HG02973 (cell line): ENCODE data around the gene SMG6.
"Not testable (repeated sequence)": the region's sequence is repeated elsewhere in the genome, so short reads cannot be mapped to it uniquely, and the experiment has no call there.

ENCODE experiments used
- ATAC-seq: cut with Tn5 transposase; IDR thresholded peaks from one replicate; pipeline ENCODE4 v1.9.1; 2021; ENCODE audit warnings: moderate library complexity; ENCODE audit not compliant: unreplicated experiment

The SMG6 gene

DNA sequence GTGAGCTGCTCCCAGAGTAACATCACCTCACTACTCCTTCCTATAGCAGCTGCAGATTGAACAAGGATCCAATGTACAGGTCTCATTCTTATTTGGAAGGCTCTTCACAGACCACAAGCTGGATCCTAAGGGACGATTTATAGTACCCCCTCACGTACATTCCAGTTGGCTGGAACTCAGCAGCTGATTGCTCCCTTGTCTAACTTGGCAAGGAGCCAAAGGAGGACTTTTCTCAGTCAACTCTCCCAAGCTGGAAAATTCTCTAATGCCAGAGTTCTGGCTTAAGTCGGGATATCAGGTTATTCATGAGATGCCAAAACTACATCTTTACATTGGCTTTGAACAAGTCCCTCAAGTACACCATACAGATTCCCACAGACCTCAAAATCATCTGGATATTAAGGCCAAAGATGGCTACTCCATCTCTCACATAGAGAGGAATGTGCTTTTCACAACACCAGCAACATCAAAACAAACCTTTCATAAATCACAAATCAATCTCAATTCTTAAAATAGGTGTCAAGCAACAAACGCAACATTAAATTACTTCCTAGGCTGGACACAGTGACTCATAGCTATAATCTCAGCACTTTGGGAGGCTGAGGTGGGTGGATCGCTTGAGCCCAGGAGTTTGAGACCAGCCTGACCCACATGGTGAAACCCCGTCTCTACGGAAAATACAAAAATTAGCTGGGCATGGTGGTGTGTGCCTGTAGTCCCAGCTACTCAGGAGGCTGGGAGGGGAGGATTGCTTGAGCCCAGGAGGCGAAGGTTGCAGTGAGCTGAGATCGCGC is 39.3 kb downstream of the SMG6 start:
- no peak for ATAC-seq

DNA sequence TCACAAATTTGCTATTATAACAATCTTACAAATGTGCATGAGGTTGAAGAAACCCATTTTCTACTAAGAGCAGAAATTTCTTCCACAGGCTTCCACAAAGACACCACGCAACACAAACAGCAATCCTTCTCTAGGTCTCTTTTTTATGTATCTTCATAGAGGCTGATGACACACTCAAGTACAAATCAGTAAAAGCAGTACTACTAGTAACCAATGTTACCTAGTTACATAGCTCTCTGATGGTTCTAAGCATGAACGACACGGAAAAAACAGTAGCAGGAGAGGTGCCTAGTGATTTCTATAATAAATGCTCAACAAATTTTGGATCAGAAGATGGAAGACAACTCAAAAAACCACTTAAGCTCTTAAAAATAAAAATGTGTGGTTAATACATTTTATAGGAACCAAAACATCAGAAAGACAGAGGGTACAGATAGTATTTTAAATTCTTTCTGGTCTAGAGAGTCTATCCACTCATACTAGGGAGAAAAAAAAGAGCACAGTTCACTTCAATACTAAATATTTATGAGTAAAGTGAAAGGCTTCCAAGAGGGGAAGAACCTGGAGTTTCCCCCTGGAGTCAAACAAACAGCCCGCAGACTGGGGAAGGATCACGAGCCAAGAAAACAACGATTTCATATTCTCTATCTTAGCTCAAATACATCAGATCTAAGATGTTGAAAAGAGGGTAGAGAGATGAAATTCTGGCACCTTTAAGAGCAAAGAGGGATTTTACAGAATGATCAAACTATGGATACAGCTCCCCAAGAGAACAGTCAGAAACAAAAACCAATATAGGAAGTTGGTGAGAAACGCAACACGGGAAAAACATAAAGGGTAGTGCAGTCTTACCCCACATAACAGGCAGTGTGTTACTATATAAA is 40.2 kb downstream of the SMG6 start:
- no peak for ATAC-seq

DNA sequence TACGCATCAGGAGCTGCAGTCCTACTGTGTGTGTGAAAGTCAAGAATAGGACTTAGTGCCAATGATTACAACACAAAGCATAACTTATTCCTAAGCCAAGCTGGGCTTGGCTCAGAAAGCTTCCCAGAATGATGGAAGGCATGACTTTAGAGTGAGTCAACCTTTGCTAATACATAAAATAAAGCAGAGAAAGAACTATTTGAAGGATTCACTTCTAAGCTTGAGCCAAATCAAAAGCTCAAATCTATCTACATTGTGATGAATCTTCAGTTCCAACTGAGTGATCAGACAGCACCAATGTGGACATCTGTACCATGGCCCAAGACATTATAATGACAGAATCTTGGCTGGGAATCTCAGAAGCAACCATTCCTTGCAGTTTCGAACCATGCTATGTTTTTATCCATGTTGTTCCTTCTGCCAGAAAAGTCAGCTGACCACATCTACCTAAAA is 41.4 kb downstream of the SMG6 start:
- no peak for ATAC-seq

DNA sequence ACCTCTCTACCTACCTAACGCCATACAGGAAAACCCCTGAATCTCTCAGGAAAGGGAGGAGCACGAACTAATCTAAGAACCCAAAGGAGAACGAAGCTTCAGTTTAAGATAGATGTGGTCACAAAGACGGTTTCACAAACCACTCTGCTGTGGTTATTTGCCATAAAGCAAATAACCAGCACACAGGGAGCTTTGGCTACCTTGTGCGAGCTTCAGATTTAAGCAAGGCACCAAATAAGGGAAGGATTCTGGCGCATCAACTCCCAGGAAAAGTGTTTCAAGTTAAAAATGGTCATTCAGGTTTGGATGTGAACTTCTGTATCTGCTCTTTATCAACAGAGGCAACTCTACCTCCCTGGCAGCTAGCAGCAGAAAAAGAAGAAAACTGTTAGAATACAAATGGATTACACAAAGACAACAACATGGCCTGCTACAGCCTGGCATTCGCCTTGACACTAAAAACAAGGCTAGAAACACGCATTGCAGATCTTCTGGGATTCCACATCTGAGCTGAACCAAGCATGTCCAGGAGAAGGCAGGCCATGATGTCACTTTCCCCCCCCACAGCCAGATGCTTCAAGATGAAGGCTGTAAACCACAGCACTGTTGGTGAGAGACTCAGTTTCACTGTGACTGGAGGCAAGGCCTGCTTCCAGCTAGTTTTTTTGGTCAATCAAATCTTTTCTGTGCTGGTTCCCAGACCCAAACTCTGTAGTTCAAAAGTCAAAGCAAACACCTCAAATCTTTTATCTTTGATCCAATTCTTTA is 43.6 kb downstream of the SMG6 start:
- peak; percentile 58 for ATAC-seq

DNA sequence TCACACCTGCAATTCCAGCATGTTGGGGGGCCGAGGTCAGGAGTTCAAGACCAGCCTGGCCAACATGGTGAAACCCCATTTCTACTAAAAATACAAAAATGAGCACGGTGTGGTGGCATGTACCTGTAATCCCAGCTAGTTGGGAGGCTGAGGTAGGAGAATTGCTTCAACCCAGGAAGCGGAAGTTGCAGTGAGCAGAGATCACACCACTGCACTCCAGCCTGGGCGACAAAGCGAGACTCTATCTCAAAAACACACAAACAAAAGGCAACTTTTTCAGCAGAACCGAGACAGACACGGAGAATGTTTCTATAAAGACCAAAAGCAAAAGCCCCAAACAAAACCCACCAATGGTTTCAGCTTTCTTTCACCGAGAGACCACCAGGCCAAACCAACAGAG is 44.8 kb downstream of the SMG6 start:
- not testable (repeated sequence) for ATAC-seq

DNA sequence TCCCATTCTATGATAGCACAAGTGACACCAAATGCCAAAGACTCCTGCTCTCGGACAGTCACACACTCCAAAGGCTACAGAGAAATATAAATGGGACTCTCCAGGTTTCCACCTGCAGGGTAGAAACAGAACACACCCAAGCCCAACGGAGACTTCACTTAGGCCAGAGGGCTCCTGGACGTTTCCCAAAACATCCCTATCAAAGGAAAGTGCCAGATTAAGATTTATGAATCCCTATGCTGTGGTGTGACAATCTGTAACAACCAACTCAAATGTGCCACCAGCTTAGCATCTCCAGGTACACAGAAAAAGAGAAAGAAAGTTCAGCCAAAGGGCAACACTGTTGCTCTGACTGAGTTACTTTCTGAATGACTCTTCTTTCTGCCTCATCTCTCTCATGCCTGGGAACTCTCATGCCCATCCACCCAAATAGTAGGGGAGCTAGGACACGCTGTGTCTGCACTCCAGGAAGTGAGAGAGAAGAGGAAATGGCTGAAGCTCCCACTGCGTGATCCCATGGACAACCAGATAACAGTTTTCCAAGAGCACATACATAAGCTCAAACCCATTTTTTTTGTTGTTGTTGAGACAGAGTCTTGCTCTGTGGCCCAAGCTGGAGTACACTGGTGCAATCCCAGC is 49.7 kb downstream of the SMG6 start:
- ATAC-seq: peak; percentile 83

DNA sequence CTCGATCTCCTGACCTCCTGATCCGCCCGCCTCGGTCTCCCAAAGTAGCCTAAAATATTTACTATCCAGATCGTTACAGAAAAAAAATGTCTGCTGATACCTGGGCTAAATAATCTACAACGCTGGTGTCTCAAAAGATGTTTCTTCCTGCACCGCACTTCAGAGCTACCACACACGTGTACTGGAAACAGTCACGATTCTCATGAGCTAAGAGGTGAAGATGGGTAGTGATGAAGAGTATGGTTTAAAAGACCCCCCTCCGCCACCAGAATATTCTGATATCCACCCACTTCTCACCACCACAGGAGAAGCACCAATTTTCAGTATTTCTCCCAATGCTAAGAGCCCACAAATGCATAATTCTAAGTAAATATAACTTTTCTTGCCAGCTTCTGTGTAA is 50.2 kb downstream of the SMG6 start:
- ATAC-seq: no peak

DNA sequence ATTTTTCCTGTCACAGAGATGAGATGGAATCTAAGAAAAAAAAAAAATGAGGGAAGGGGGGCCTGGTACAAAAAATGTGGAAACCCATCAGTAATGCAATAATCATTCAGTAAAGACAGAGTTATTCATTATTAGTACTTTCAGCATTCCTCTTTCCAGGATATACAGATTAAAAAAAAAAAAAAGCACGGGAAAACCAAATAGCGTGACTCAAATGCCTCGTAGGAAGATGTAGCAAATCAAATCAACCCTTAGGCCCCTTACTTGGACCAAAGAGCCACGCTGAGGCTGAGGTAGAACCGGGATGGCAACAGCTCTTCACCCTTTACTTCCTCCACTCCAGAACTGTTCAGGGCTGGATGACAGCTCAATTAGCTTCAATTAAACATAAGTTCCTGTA is 52.5 kb downstream of the SMG6 start:
- no peak for ATAC-seq

DNA sequence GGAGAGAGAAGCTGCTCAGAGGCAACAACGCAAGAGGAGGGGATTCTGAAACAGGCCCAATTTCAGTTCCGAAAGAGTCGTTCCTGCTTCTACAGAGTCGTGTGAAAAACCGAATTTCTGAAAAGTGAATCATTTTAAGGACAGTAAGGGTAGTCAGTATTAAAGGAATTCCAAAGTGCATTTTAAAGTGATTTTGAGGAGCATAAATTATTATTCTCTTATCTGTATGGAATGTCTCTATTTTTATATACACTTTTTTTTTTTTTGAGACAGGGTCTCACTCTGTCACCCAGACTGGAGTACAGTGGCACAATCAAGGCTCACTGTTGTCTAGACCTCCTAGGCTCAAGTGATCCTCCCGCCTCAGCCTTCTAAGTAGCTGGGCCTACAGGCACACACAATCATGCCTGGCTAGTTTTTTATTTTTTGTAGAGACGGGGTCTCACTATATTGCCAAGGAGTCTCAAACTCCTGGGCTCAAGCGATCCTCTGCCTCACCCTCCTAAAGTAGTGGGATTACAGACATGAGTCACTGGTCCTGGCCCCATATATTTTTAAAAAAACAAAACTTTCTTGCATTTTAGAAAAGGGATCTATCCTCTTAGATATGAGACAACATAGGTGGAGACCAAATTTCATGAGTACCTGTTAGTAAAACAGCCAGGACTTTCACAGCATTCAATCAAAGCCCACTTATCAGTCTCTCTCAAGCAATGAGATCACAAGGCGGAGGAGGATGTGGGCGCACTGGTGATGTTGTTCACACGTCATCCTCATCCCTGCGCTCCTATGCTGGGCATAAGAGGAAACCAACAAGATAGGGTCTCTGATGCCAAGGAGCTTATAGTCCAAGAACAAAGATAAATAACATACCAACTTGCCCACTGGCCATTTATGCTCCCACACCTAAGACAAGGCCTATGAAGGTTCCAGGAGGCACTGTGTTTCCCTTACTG is 53.2 kb downstream of the SMG6 start:
- no peak for ATAC-seq

DNA sequence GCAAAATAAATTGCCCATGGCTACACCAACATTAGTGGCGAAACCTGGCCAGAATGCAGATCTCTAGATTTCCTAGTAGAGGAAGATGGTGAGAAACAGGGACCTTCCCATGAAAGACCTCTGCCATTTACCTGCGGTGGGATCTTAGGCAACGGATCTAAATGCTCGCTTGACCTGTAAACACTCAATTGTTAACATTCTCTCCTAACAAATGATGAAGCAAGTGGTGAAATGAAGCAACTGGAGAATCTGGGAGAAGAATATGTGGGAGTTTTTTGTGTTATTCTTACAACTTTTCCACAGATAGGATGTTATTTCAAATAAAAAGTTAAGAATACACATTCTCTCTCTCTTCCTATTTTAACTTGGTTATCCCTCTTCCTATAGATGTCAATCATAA is 56.6 kb downstream of the SMG6 start:
- ATAC-seq: no peak

DNA sequence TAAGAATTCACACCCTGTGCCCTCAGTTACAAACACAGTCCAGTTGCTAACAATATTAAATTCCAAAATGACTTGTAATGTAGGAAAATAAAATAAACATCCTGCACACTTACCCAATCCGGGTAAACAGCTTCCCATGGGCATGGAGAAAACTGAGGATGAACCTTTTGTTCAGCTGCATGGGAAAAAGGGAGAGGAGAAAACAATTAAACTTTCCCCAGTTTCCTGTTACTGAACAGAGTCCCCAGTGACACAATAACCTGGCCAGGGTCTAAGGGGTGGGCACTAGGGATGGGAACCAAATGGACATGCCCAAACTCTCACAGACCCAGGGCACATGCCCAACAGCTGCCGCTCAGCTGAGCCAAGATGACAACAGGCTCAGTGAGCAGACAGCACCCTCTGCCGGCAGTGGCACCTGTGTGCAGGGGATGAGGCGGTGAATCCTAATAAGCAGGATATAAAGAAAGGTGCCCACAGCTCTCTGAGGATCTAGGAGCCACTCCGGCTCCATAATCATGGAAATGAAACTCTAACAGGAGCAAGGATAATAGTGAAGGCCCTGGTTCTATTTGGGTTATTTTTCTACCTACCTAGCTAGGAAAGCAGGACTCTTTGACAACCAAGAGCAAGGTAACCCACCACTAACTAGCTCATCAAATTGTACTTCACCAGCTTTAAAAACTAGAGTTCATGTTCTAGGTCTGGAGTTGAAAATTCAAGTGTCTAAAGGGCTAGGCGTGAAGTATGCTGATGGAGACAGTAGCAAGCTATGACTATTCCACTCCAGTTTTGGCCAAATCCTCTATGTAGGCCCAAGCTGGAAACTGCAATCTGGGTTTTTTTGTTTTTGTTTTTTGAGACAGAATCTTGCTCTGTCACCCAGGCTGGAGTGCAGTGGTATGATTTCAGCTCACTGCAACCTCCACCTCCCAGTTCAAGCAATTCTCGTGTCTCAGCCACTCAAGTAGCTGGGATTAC is 58.8 kb downstream of the SMG6 start:
- peak; percentile 42 for ATAC-seq

DNA sequence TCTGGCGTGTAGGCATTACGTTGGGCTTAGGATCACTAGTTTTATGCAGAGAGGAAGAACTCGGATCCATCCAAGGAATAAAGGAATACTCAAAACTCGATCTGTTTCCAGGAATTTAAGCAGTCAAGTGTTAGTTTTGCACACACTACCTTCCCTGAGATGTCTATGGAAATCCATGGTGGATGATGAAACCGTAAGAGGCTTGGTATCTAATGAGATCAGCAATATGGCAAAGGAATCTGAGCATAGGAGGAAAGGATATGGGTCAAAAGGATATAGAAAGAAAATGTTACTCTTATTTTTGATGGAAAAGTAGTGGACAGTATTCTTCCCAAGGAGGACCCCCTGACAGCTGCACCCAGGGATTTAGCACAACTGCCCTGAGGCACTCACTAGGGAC is 59.6 kb downstream of the SMG6 start:
- ATAC-seq: no peak

DNA sequence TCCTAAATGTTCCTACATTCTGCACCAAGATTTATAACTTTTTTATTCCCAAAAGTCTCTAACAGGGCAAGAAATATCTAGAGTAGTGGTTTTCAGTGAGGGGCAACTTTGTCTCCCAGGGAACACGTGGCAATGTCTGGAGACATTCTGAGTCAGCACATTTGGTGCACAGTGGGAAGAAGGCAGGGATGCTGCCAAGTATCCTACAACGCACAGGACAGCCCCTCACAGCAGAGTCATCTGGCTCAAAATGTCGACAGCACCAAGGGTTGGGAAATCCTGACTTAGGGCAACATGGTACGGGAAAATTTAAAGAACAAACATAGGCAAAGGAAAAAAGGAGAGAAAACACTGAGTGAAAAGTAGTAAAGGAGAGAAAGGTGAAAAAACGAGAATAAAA is 61.8 kb downstream of the SMG6 start:
- no peak for ATAC-seq

DNA sequence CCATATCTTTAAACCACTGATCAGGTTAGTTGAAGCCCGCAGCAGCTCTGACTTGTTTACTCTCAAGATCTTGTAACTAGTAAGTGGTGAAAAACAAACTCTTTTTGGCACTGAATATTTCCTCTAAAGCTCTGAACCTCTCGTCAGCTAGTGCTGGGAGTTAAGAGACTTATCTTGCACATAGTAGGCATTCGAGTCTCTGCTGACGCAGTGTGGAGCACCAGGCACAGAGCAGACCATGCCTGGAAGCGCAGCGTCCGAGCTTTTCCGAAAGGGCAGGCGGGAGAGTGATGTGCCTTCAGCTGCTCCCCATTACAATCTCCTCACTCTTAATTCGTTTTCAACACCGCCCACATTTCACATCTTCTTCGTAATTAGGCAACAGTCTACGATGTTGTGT is 63.0 kb downstream of the SMG6 start:
- ATAC-seq: no peak

DNA sequence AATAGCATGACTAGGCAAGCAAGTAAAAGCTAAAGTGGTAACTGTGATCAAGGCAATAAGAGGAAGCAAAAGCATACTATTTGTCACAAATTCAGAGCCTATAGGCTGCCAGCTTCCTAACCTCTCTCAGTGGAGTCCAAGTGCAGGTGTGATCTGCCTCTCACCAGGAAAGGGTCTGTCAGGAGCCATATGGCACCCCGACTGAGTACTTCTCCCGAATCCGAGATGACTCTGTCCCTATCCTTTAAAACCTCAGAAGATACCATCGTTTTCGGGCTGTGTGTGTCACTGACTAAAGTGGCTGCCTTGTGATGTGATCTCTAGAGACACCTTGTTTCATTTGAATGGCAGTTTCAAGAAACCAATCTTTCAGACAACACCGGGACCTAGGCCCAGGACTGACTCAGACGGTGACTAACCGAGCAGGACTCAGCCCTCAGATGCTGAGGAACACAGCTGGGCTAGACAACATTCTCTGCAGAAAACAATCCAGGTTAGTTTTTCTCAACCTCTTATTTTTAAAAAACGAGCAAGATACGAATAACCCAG is 63.6 kb downstream of the SMG6 start:
- ATAC-seq: peak; percentile 54

DNA sequence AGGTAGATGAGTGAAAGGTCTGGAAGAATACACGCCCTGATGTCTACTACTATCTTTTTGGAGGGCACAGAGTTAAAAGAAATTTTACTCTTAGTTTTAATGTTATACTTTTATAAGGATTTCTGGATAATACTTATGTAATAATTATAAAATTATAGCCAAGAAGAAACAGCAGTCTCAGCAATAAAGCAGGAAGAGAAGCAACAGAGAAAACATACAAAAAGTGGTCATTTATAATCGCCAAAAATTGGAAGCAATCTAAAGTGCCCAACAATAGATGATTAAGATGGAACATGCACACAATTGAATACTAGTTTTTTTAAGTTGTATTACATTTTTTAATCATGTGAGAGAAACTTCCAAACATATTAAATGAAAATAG is 64.4 kb downstream of the SMG6 start:
- ATAC-seq: no peak

DNA sequence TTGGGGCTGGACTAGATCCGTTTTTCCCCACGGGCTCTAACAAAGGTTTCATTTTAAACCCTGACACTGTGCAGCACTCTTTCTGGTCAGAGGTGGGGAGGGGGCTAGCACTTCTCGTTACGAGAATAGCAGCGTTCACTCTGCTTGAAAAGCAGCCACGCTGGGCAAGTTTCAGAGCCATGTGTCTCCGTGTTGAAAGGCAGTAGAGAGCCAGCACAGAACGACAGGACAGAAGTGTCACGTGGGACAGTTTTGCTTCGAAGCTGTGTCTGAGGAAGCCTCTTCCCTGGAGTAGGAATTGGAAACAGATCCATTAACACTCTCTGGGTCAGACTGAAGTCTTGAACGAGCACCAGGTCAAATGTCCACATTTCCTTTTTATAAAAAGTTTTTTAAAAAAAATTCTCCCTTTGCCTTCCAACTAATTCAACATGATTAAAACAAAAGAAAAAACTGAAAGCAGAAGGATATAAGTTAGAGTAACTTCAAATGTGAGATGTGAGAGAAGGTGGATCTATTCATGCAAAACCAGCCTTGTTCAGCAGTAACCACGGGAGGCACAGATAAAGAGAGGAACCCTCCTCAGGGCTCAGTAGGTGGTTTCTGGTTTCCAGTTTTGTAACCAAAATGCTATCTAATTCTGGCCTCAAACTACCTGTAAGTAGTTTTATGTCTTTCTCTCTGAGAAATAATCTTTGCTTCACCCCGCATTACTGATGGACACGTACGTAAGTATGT is 65.0 kb downstream of the SMG6 start:
- no peak for ATAC-seq

DNA sequence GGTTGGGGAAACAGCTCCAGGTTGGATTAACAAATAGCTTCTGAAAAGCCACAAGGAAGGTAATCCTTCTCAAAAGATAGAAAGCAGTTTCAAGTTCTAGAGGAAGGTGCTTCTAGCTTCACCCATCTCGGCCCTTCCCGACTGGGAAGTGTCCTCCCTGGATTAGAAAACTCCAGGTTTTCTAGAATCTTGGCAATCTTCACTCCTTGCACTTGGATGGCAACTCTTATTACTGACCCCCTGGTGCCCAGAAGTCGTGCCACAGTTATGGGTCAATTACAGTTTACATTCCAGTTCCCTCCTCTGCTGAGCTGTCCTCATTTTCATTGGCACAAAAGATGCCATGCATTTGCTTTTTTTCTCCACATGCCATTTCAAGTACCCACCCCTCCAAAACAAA is 65.6 kb downstream of the SMG6 start:
- no peak for ATAC-seq
